Transverse colon (tissue), 4 donors: ENCODE results near the gene STARD3. TPM values are rescaled to one million over a fixed set of nuclear protein-coding genes. Genes with fewer than 3 reads are reported as not detected.

Experiments
- DNase-seq: peaks from one replicate; pipeline ENCODE4 v3.0.0-alpha.2; 2019
- H3K27ac ChIP-seq, 4 donors: fragments of 200-600 bp; sonication (generic); 2 replicates each; pipeline ENCODE4 v1.5.1; 2016 to 2018; ENCODE audit warnings: inconsistent platforms in 4 of 4
- H3K27me3 ChIP-seq: fragments of 200-600 bp; sonication (generic); 2 replicates; pipeline ENCODE4 v1.5.1; 2017; ENCODE audit warnings: inconsistent platforms
- H3K36me3 ChIP-seq, 4 donors: fragments of 200-600 bp; sonication (generic); 2 replicates each; pipeline ENCODE4 v1.5.1; 2017 to 2019; ENCODE audit warnings: inconsistent platforms in 4 of 4
- H3K4me1 ChIP-seq, 4 donors: fragments of 200-600 bp; sonication (generic); 2 replicates each; pipeline ENCODE4 v1.5.1; 2017 to 2020; ENCODE audit warnings: inconsistent platforms in 4 of 4
- H3K4me3 ChIP-seq, 4 donors: fragments of 200-600 bp; sonication (generic); 1 replicate in 1 of 4; 2 replicates in 3 of 4; pipeline versions ENCODE4 v1.5.1 to v1.6.1; 2017 to 2019; ENCODE audit warnings: inconsistent platforms in 4 of 4
- H3K9me3 ChIP-seq, 2 donors: fragments of 200-600 bp; sonication (generic); 2 replicates each; pipeline ENCODE4 v1.5.1; 2017 to 2019; ENCODE audit warnings: inconsistent platforms in 2 of 2
- EP300 ChIP-seq: sonication (generic); formaldehyde crosslinking; IDR thresholded peaks from one replicate; pipeline ENCODE4 v1.6.1; 2017; ENCODE audit warnings: antibody characterized with exemption, low read depth
- POLR2A ChIP-seq: fragments of 450-650 bp; IDR thresholded peaks from one replicate; pipeline ENCODE4 v1.6.1; 2016; ENCODE audit warnings: antibody characterized with exemption, mild to moderate bottlenecking, moderate library complexity
- POLR2AphosphoS5 ChIP-seq, 3 donors: sonication (generic); formaldehyde crosslinking; IDR thresholded peaks; one replicate each; pipeline ENCODE4 v1.6.1; 2016; ENCODE audit warnings: antibody characterized with exemption in 3 of 3
- WGBS, 2 donors: methylation state at CpG; one replicate each; pipeline ENCODE4 v1.1.5; 2018; ENCODE audit warnings: low coverage in 1 of 2; 5-methylcytosine and 5-hydroxymethylcytosine counted together
- in situ Hi-C, 4 donors: fragments of 200-750 bp; cut with MboI; loops; one replicate each; pipeline versions ENCODE4 v1.15.0 to v1.15.1; 2017; ENCODE audit warnings: low sequenced_read_pairs in 3 of 4, low pct_ligation_motif_present in 1 of 4, low pct_unique_long_range_greater_than_20kb in 1 of 4
- intact Hi-C: fragments of 100-400 bp; cut with DNase I; formaldehyde crosslinking; loops from one replicate; pipeline ENCODE4 v1.15.1; 2023; ENCODE audit warnings: low total_unique reads
- total RNA-seq, 4 donors: library from RNA; depleted of rRNA; stranded (reverse); fragments of >200 nt; gene quantifications; one replicate each; pipeline ENCODE4 v1.1.0, GENCODE V29; 2016
- TF ChIP-seq, protein P1 (sequence below), 5 experiments: fragments of 200-600 bp in 3 of 5; fragments of 450-650 bp in 2 of 5; sonication (generic) in 3 of 5; IDR thresholded peaks; 1 replicate in 2 of 5; 2 replicates in 3 of 5; pipeline ENCODE4 v1.5.1; 2016 to 2017; ENCODE audit warnings: antibody characterized with exemption in 5 of 5, inconsistent platforms in 3 of 5, mild to moderate bottlenecking in 2 of 5, moderate library complexity in 1 of 5

STARD3 gene
- total RNA-seq, 4 donors from 2014 or later: 63.5 to 193 (median 73.2) TPM

DNA sequence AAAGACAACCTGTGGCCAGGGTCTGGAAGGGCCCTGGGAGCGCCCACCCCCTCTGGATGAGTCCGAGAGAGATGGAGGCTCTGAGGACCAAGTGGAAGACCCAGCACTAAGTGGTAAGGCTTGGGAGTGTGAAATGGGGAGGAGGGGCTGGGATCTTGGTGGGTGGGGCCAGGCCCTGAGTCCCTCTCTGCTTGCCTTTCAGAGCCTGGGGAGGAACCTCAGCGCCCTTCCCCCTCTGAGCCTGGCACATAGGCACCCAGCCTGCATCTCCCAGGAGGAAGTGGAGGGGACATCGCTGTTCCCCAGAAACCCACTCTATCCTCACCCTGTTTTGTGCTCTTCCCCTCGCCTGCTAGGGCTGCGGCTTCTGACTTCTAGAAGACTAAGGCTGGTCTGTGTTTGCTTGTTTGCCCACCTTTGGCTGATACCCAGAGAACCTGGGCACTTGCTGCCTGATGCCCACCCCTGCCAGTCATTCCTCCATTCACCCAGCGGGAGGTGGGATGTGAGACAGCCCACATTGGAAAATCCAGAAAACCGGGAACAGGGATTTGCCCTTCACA is 1.2 kb upstream of the STARD3 start:
- Histone ChIP-seq H3K27ac (peak overlapping the region; percentile 90 to 93 (median 90)), H3K9me3 (no peaks in the 10 kb centered on the region), H3K36me3 (no peaks in the 10 kb centered on the region), H3K27me3 (peaks cover 4% of the 10 kb centered on the region), H3K4me1 (peaks cover 31 to 92% (median 68%) of the 10 kb centered on the region in 4 donors), H3K4me3 (no peak overlapping the region)
- 81 to 86% methylated on average over 5 to 8 of the region's 8 CpGs for WGBS, 2 donors
- DNase-seq: no peak
- intact Hi-C loops: loop anchor here (10.0 kb wide), 1 partner anchor 119 kb away; no protein-coding TSS in a partner anchor
- in situ Hi-C loops: loop anchor here in 1 of 4 donors (25.0 kb wide), 1 partner anchor 102 kb away; the partner anchor contains the start of genes GRB7 and MIEN1
- TF ChIP-seq POLR2A (no peak), EP300 (no peak), POLR2AphosphoS5 (IDR thresholded peaks at IDR 0.05) (no peak)
- TF ChIP-seq, protein P1, sequence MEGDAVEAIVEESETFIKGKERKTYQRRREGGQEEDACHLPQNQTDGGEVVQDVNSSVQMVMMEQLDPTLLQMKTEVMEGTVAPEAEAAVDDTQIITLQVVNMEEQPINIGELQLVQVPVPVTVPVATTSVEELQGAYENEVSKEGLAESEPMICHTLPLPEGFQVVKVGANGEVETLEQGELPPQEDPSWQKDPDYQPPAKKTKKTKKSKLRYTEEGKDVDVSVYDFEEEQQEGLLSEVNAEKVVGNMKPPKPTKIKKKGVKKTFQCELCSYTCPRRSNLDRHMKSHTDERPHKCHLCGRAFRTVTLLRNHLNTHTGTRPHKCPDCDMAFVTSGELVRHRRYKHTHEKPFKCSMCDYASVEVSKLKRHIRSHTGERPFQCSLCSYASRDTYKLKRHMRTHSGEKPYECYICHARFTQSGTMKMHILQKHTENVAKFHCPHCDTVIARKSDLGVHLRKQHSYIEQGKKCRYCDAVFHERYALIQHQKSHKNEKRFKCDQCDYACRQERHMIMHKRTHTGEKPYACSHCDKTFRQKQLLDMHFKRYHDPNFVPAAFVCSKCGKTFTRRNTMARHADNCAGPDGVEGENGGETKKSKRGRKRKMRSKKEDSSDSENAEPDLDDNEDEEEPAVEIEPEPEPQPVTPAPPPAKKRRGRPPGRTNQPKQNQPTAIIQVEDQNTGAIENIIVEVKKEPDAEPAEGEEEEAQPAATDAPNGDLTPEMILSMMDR (IDR thresholded peaks at IDR 0.05): no peak

- peaks cover 31 to 88% (median 62%) of the 10 kb centered on the region in 4 donors for H3K4me1 ChIP-seq
- no peaks in the 10 kb centered on the region for H3K27me3 ChIP-seq
- H3K27ac ChIP-seq: peak overlapping the region; percentile 90 to 93 (median 90)
- in situ Hi-C loops (loop anchor here in 1 of 4 donors (25.0 kb wide), 1 partner anchor 101 kb away; the partner anchor contains the start of genes GRB7 and MIEN1), intact Hi-C loops (loop anchor here (10.0 kb wide), 1 partner anchor 118 kb away; no protein-coding TSS in a partner anchor)
- no peak for DNase-seq
- TF ChIP-seq POLR2A: no peak
- TF ChIP-seq, protein P1 (IDR thresholded peaks at IDR 0.05): no peak
- TF ChIP-seq EP300: no peak
- TF ChIP-seq POLR2AphosphoS5 (IDR thresholded peaks at IDR 0.05): no peak
- peak overlapping the region; percentile 17 to 75 (median 72) for H3K4me3 ChIP-seq
- no peaks in the 10 kb centered on the region for H3K36me3 ChIP-seq
- H3K9me3 ChIP-seq: no peaks in the 10 kb centered on the region
- 19 to 30% methylated on average over 2 to 6 of the region's 6 CpGs for WGBS, 2 donors
These were observed 387 bp upstream of the STARD3 start for GRCh38 chr17:39636587-39636926.

GRCh38 chr17:39638317-39638716 is 1.4 kb downstream of the STARD3 start:
- no peak for DNase-seq
- no peaks in the 10 kb centered on the region for H3K36me3 ChIP-seq
- H3K4me1 ChIP-seq: peaks cover 30 to 83% (median 57%) of the 10 kb centered on the region in 4 donors
- H3K4me3 ChIP-seq: peak overlapping the region in 1 of 4 donors; percentile 71
- no peak overlapping the region for H3K27ac ChIP-seq
- no peaks in the 10 kb centered on the region for H3K9me3 ChIP-seq
- in situ Hi-C loops: loop anchor here in 1 of 4 donors (25.0 kb wide), 1 partner anchor 99 kb away; the partner anchor contains the start of genes GRB7 and MIEN1
- intact Hi-C loops: loop anchor here (10.0 kb wide), 1 partner anchor 116 kb away; no protein-coding TSS in a partner anchor
- TF ChIP-seq POLR2AphosphoS5 (IDR thresholded peaks at IDR 0.05) (no peak), EP300 (no peak), POLR2A (no peak)
- TF ChIP-seq, protein P1 (IDR thresholded peaks at IDR 0.05): no peak
- no peaks in the 10 kb centered on the region for H3K27me3 ChIP-seq
- 82 to 93% methylated on average over 5 to 7 of the region's 7 CpGs for WGBS, 2 donors

DNA sequence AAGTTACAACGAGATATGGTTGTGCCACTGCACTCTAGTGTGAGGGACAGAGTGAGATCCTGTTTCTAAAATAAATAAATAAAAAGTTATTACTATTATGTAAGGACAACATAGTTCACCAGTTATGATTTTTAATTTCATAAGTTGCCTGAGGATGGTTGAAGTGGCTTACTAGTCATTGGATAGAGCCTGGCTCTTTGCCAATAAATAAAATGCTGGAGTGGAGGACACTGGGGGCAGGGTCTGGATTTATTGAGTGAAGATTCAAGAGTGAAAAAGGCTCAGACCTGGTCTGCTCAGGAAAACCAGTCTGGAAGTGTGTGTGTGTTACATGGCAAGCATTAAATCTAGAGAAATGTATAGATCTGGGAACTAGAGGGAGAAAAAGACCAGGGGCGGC is 2.1 kb downstream of the STARD3 start:
- intact Hi-C loops: loop anchor here (10.0 kb wide), 1 partner anchor 116 kb away; no protein-coding TSS in a partner anchor
- Histone ChIP-seq H3K36me3 (no peaks in the 10 kb centered on the region), H3K4me1 (peaks cover 23 to 76% (median 50%) of the 10 kb centered on the region in 4 donors), H3K27ac (no peak overlapping the region), H3K9me3 (no peaks in the 10 kb centered on the region), H3K27me3 (no peaks in the 10 kb centered on the region), H3K4me3 (no peak overlapping the region)
- TF ChIP-seq, protein P1 (IDR thresholded peaks at IDR 0.05): no peak
- TF ChIP-seq EP300 (no peak), POLR2A (no peak), POLR2AphosphoS5 (IDR thresholded peaks at IDR 0.05) (no peak)
- WGBS, 2 donors: 59 to 92% methylated on average over 2 of the region's 2 CpGs
- no peak for DNase-seq
- in situ Hi-C loops: loop anchor here in 1 of 4 donors (25.0 kb wide), 1 partner anchor 98 kb away; the partner anchor contains the start of genes GRB7 and MIEN1
